Activated CD8-positive, alpha-beta memory T cell treated with anti-CD3 and anti-CD28 coated beads, Interleukin-2, amount 50 U/mL, for 24 hours (primary cell): ENCODE measurements around the gene RFC2.
"Not testable (repeated sequence)": the region's sequence is repeated elsewhere in the genome, so short reads cannot be mapped to it uniquely, and the experiment has no call there.

ENCODE experiments used
- DNase-seq: peaks from one replicate; pipeline ENCODE4 v3.0.0-alpha.2; 2020; ENCODE audit errors: extremely low read depth

RFC2 gene

DNA sequence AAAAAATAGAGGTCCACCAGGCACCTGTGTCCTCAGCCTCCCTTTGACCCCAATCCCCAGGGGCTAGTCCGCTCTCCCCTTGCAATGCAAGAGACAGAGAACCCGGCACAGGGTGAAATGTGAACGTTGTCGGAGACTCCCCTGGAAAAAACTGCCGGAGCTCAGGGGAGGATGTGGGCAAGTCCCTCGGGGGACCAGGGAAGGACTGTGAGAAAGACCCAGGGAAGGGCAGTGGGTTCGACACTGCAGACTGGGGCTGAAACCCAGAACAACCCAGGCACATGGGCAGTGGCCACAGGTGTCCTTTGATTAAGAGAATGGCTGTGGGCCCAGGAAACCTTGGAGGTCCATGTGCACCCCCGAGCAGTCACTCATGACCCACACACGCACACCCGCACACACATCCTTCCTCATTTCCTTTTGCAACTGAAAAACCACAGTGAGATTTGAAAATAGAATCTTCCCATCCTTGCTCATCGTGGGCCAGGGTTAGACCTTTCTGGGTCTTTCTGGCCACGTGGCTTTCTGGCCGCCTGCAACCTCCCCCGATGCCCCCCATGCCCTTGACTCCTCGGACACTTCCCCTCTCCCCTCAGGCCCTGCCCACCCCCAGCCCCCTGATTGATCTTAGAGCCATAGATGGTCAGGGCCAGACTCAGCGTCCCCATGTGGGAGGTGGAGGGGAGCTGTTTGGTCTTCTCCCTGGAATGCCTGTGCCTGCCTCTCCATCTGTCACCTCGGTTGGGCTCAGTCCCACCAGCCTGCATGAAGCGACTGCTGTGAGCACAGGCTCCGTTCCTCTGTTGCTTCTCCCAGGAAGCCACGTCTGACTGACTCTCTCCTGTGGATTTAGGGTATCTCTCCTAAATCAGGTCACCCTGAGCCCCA is 36.5 kb downstream of the RFC2 start:
- no peak for DNase-seq

DNA sequence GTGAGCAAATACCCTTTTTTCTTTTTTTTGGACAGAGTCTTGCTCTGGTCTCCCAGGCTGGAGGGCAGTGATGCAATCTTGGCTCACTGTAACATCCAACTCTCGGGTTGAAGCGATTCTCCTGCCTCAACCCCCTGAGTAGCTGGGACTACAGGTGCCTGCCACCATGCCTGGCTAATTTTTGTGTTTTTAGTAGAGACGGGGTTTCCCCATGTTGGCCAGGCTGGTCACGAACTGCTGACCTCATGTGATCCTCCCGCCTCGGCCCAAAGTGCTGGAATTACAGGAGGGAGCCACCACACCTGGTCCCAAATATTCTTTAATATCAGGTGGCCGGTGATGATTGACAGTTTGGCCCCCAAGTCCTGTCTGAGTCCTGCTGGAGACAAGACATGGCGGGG is 37.8 kb downstream of the RFC2 start:
- no peak for DNase-seq

DNA sequence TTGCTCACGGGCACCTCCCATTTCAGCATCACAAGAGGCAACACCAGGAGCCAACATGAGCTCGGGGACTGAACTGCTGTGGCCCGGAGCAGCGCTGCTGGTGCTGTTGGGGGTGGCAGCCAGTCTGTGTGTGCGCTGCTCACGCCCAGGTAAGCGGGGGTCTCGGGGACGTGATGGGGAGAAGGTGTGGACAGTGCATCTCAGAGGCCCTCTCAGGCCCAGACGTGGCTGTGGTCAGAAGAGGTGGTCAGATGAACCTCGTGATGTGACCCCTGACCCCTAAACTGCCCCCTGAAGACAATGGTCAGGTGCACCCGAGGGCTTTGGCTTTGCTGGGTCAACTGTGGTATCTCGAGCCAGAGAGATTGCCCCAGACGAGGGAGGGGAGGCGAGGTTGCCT is 38.3 kb downstream of the RFC2 start:
- no peak for DNase-seq

DNA sequence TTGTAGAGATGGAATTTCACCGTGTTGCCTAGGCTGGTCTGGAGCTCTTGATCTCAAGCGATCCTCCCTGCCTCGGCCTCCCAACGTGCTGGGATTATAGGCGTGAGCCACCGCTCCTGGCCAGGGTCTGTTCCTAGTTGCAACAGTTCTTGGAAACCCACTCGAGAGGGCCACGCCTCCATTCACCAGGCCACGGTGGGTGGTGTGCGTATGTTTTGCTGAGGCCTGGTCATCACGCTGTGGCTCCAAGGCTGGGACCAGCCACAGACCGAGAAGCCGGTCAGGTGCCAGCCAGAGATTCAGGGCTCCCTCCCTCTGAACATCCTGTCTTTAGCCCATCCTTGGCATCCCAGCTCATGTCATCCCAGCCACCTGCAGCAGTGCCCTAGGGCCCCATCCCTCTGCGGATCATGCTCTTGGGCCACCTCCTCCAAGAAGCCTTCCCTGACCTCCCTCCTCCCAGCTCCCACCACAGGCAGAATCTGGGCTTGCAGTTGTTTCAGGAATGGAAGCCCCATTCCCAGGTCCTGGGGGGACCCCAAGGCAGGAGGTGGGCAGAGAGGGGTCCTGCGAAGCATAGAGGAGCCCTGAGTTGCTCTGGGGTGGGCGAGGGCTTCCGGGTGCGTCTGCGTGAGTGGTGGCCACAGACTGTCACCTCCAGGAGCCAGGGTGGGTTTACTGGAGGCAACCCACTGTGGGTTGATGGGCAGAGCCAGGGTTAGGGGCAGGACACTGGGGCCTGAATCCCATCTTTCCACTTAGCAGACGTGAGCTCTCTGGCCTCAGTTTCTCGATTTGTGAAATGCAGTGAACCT is 39.2 kb downstream of the RFC2 start:
- DNase-seq, result no peak

DNA sequence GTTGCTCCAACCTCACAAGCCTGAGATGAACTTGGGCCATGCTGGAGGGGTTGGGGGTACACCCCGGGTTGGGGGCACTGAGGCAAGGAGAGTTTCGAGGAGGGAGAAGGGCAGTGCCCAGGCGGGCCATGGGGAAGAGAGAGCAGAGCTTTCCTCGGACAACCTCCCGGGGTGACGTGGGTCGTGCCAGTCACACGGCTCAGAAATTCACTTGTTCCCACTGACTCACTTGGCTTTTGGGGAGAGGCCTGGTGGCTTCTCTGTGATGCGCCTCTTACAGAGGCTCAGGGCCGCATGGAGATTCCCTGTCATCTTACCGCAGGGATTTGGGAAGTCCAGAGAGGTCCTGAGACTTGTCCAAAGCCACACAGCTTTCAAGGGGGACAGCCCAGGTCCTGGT is 41.5 kb downstream of the RFC2 start:
- no peak for DNase-seq

DNA sequence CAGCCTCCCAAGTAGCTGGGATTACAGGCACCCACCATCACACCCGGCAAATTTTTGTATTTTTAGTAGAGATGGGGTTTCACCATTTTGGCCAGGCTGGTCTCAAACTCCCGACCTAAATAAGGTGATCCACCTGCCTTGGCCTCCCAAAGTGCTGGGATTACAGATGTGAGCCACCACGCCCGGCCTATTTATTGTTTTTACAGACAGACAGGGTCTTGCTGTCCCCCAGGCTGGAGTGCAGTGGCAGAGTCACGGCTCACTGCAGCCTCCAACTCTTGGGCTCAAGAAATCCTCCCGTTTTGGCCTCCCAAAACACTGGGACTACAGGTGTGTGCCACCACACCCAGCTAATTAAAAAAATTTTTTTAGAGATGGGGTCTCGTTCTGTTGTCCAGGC is 46.0 kb downstream of the RFC2 start:
- not testable (repeated sequence) for DNase-seq

DNA sequence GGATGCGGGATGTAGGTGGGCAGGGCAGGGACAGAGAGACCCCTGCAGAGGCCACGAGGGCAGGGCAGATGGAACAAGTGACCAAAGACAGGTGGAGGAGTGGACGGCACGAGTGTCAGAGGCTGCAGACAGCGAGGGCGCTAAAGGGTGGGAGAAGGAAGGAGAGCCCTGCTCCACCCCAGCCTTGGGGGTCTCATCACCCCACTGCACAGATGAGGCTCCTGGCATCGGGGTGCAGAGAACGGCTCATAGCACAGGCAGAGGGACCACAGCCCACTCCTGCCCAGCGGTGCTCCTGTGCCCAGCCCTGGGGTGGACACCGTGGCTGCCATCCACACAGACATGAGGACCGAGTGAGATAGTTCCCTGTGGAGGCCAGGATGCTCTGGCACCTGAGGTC is 46.6 kb downstream of the RFC2 start:
- no peak for DNase-seq

DNA sequence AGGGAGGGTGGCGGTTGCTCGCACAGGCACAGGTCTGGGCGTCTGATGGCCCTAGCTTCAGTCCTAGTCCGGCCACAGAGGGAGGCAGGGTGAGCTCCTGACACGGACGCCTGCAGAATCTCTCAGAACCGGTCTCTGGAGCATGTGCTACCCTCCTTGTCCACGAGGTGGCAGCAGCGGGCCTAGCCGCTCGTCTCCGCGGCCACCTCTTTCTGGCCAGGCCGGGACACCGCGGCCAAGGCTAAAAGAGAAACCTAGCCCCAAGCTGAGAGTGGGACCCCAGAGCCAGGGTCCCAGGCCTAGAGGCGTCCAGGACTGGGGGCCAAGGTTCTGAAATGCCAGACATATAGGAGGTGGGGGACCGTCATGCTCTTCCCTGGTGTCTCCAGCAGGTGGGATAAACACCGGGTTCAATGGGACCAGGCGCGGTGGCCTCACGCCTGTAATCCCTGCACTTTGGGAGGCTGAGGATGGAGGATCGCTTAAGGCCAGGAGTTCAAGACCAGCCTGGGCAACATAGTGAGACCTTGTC is 47.5 kb downstream of the RFC2 start:
- peak; percentile 36 for DNase-seq

DNA sequence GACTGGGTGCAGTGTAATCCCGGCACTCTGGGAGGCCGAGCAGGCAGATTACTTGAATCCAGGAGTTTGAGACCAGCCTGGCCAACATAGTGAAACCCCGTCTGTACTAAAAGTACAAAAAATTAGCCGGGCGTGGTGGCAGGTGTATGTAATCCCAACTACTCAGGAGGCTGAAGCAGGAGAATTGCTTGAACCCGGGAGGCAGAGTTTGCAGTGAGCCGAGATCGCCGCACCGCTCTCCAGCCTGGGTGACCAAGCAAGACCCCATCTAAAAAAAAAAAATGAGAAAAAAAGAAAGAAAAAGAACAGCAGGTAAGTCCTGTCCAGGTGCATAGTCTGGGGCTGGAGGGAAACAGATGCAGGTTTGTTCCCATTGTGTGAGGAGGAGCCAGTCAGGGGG is 48.1 kb downstream of the RFC2 start:
- DNase-seq, result not testable (repeated sequence)

DNA sequence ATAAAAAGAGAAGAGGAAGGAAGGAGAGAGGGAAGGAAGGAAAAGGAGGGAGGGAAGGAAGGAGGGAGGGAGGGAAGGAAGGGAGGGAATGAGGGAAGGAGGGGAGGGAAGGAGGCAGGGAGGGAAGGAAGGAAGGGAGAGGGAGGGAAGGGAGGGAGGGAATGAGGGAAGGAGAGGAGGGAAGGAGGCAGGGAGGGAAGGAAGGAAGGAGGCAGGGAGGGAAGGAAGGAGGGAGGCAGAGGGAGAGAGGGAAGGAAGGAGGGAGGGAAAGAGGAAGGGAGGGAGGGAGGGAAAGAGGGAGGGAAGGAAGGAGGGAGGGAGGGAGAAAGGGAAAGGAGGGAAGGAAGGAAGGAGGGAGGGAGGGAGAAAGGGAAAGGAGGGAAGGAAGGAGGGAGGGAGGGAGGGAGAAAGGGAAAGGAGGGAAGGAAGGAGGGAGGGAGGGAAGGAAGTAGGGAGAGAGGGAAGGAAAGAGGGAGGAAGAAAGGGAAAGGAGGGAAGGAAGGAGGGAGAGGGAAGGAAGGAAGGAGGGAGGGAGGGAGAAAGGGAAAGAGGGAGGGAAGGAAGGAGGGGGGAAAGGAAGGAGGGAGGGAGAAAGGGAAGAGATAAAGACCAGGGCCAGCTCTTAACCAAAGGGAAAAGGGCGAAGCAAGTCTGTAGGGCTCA is 50.1 kb downstream of the RFC2 start:
- no peak for DNase-seq

DNA sequence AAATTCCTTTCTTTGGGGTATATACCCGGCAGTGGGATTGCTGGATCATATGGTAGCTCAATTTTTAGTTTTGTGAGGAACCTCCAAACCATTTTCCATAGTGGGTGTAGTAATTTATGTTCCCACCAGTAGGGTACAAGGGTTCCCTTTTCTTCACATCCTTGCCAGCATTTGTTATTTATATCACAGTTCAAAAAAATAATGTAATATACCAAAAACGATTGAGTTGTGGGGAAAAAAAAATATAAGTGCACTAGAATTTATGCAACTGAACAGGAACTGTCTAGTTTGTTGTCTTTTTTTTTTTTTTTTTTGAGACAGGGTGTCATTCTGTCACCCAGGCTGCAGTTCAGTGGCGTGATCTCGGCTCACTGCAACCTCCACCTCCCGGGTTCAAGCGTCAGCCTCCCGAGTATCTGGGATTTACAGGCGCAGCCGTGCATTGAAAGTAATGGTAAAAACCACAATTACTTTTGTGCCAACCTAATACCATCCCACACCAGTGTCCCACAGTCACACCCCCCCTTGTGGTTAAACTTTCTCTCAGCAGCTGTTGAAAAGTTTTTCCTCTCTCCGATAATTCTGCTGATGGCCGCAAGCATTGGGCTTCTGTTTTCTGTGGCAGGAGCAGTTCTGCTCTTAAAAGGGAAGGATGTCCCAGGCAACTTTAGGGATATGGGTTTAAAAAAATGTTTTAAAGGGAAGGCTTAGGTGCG is 51.2 kb downstream of the RFC2 start:
- DNase-seq, result no peak

DNA sequence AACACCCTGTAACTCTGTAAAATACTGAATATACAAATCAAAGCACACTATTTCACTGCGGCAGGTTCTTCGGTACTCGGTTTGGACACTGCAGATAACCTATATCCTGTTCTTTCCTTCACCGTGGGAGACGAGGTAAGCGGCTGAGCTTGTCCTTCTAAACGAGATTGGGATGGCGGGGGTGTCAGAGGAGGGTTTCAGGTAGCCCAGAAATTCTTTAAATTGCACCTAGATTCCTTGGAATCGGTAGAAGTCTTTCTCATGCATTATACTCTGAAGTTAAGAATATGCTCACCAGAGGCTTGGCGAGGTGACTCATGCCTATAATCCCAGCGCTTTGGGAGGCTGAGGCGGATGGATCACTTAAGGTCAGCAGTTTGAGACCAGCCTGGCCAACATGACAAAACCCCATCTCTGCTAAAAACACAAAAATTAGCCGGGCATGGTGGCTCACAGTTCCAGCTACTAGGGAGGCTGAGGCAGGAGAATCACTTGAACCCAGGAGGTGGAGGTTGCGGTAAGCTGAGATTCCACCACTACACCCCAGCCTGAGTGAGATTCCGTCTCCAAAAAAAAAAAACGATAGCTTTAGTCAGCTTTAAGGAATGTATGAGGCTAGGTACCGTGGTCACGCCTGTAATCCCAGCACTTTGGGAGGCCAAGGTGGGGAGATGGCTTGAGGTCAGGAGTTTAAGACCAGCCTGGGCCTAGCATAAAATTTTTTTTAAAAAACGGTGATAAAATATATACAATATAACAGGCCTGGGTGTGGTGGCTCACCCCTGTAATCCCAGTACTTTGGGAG is 54.4 kb downstream of the RFC2 start:
- DNase-seq, result no peak

DNA sequence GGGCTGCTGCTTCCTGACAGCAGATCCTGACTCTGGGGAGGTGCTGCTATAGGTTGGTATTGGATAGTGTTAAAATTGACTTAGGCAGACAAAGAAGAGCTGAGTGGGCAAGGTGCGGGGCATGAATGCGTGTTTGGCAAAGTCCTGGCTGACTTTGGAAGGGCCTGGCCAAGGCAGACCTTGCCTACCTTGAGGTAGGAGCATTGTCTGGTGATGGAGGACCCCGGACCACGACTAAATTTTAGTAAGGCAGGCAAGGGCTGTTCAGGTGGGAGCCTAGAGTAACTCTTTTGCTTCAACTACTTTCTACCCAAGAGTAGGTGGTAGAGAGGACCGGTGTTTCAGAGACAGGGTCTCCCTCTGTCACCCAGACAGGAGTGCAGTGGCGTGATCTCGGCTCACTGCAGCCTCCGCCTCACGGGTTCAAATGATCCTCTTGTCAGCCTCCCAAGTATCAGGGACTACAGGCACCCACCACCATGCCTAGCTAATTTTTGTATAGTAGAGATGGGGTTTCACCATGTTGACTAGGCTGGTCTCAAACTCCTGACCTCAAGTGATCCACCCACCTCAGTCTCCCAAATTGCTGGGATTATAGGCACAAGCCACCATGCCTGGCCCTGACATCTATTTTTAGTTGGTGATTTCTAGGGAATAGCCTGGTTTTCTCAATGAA is 56.6 kb downstream of the RFC2 start:
- DNase-seq, result no peak

DNA sequence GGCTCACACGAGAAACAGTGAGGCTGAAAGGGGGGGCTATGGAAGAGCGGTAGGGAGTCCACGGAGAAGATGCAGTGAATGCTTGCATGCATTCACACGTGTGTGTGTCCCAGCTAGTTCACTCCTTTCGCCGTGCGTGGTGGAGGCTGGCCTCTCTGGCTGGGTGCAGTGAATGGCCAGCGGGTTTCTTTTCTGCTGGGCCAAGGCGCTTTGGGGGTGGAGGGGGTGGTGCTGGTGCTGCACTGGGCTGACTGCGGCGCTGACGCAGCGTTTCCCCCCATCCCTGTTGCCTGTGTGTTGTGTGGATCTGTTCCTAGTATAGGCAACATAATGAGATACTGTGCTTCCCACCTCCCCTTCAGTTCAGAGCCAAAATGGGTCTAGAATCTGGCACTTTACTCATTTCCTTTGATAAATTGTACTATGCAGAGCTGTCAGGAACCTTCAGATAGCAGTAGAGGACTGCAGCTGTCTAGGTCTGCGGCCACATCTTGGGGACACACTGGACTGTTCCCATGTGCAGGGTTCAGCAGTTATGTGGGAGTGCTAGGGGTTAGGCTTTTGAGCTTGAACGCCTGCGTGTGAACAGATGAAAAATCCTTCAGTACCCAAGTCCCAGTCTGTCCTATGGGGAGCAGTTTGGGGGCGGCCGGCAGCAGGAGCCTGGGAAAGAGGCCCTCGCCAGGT is 58.1 kb downstream of the RFC2 start:
- DNase-seq, result not testable (repeated sequence)

DNA sequence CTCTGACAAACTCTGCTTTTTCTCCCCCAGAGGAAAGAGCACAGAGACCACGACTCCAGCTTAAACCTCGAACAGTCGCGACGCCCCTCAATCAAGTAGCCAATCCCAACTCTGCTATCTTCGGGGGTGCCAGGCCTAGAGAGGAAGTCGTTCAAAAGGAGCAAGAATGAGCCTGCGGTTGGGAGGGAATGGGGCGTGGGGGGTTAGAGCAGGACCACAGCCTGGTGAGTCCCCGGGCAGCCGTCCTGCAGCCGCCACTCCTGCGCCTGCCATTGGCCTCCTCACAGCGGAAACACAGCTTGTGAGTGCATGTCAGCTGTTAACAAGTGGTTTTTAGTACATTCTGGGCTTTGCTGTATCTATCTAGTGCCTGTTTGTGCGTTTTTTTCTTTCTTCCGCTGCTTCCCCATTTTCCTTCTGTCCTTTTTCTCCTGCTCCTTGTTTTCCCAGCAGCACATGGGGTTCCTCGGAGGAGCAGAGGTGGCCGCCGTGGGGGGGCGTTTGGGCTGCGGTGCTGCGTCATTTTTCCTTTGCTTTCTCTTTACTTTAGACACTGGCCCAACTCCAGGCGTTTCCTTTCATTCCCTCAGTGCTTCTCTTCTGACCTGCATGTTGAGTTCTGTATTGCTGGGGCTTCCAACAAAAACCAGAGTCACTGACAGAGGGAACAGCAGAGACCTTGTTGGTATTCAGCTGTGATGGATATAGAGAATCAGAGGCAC is 58.9 kb downstream of the RFC2 start:
- not testable (repeated sequence) for DNase-seq

DNA sequence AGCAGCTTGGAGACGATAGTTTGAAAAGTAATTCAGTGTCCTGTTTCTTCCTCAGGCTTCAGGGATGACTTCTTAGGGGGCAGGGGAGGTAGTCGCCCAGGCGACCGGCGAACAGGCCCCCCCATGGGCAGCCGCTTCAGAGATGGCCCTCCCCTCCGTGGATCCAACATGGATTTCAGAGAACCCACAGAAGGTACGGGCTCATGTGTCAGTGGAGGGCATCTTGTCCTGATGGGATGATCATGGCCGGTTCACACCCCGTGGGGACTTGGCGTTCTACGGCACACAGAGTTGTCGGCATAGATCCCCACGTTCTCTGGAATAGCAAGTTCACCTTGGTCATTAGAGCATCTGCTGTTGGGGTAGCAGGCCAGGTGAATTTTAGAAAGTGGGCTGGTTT is 59.5 kb downstream of the RFC2 start:
- no peak for DNase-seq

DNA sequence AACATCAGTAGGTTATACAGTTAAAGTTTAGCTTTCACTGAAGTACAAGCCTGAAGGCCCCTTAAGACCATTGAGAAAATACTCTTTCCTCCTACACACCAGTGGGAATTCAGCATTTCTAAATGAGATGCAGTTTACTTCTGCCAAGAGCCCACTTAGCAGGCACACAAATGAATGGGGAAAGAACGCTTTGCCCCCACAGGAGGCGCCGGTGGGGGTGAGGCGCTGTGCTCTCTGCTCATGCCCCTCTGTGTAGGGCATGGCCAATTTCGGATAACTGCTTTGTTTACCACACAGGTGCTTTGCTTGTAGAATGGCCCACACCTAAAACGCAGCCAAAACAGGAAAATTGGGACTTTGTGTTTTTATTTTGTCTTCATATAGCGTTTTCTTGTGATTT is 60.3 kb downstream of the RFC2 start:
- DNase-seq, result no peak

DNA sequence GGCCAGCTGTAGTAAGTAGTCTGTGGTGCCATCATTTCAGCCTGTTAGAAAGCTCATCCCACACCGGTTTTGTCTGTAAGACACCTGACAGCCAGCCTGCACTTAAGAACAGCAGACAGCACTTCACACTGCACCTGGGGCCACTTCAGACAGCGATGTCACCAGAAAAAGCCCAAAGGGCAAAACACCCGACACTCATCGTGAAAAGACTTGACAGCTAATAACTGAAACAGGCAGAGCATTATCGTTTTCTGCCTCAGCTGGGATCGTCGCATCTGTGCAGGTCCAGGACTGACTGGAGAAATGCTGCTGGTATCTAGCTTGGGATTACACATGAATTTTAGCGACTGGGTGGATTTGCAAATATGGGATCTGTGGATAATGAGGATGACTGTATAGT is 61.1 kb downstream of the RFC2 start:
- DNase-seq, result no peak

DNA sequence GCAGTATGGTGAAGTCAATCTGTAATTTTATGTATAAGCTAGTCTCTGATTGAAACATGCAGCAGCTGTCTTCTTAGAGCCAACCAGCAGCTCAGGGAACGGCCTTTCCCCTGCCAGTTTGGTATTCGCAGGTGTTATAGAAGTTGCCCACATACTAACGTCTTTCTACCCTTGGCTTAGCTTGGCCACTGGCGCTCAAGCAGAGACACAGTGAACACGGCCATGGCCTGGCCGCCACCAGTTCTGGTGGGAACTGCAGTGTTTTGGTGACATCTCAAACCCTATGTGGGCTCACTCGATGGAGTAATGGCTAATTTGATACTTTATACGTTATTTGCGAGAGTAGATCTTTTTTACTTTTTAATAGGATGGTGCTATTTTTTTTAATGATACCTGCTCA is 63.0 kb downstream of the RFC2 start:
- DNase-seq, result no peak
